HG02678 (cell line): ENCODE data around the gene HP1BP3.
"Not testable (repeated sequence)": the region's sequence is repeated elsewhere in the genome, so short reads cannot be mapped to it uniquely, and the experiment has no call there.

Source experiments
- ATAC-seq: cut with Tn5 transposase; IDR thresholded peaks from one replicate; pipeline ENCODE4 v1.9.1; 2021; ENCODE audit warnings: mild to moderate bottlenecking, moderate library complexity; ENCODE audit not compliant: unreplicated experiment

The HP1BP3 gene

DNA sequence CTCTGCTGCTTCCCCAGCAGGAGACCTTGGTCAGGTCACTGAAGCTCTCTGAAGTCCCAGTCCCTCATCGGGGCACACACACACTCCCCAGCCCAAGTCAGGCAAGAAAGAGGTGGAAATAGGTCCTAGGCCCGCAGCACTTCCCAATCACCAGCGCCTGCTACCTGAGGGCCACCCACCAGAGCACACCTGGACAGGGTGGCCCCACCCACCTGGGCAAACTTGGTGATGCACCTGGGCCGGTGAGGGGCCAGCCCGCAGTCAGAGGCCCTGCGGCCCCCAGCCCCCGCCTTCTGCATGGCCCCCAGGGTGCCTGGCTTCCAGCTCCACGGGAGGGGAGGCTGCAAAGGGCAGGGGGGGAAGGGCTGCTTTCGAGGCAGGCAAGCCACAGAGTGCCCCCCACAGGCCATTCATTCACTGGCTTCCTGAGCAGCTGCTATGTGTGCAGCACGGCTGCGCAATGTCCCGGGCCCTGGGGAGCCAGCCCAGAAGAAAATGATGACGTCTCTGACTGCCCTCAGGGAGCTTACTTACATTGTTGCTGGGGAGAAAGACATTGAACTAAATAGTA is 59.3 kb downstream of the HP1BP3 start:
- no peak for ATAC-seq

DNA sequence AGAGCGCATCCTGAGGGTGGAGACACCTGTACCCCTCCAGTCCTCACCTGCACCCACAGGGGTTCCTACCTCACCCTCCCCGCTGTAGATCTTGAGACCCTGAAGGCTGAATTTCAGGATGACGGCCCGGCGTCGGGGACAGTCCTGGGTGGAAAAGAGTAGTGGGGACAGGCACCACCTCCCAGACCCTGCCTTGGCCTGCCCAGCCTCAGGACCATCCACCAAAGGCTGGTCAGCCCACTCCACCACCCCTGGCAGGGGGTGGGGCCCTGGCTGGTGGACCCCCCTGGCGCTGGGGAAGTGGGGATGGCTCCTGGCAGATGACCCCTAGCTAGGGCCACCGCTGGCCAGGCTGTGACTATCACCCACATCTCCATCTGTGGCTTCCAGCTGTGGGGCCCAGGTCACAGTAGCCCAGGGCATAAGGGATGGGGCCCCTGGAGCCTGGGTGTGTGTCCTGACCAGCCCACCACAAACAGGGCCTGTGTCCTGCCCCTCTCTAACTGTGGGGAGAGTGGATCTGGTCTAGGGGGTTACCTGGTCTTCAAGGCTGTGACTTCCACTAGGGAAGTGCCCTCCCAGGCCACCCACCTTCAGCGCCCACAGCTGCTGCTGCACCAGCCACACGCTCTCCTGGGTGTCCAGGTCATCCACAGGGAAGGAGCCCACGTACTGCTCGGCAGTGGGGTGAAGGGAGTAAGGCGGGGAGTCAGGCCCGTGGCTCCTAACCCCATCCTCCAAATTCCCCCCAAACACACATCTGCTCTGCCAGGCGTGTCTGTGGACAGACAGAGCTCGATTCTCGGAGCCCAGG is 60.0 kb downstream of the HP1BP3 start:
- no peak for ATAC-seq

DNA sequence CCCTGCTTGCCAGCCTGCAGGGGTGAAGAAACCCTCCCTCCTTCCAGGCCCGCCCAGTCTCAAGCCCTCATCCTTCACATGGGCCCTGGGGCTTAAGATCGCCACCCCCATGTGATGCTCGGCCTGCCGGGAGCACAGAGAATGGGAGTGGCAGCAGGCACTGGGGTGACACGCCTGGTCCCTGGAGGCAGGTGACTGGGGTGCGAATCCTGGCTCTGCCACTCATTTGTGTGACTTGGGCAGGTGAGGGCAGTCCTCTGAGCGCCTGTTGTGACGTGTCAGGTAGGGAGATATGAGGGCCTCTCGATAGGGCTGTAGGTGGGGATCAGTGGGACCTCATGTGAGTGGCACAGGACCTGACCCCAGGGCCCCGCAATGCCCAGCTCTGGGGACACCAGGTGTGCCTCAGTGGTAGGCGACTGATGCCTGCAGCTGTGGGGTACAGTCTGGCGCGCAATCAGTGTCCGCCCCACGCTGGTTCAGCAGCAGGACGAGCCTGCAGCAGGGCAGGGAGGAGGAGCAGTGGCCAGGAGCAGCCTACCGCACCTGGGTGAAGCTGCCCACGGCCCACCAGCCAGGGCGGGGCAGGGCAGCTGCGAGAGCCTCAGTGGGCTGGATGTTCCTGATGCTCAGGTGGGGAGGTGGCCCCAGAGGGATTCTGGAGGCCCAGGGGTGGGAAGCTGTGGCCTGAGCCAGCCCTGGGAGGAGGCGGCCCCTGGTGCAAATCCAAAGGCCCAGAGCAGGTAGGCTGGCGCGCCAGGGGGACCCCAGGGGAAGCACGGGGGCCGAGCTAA is 60.8 kb downstream of the HP1BP3 start:
- no peak for ATAC-seq

DNA sequence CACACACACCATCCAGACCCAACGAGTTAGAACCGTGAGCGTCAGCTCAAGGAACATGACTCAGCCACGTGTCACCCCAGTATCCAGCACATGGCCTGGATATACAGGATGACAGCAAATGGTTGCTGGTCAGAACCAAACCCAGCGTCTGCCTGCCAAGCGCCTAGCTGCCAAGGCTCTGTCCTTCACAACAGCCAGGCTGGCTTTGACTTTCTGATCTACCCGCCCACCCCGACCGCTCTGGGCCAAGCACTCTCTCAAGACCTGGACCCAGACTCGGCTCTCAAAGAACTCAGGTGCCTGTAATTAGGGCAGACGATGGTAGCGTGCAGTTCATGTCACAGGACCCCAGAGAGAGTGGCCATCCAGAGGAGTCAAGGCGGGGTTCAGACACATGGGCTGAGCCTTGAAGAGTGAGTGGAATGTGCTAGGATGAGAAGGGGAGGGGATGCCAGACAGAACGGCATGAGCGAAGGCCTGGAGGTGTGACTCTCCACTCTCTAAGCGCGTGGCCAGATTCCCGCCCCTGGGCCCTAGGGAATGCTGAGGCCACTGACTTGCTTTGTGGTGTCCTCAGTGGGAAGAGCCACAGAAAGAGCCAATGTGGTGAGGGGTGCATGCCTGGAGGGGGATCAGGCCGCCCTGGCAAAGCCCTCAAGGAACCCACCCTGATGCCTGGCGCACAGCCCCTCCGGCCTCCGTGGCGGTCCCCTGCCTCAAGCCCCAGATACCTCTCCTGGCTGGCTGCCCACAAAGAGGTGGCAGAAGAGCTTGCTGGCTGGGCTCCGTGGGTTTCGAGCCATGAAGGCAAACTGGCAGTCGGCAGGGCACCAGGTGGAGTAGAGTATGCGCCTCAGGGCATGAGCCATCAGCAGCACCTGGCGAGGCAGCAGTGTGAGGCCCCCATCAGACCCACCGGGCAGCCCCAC is 61.7 kb downstream of the HP1BP3 start:
- no peak for ATAC-seq

DNA sequence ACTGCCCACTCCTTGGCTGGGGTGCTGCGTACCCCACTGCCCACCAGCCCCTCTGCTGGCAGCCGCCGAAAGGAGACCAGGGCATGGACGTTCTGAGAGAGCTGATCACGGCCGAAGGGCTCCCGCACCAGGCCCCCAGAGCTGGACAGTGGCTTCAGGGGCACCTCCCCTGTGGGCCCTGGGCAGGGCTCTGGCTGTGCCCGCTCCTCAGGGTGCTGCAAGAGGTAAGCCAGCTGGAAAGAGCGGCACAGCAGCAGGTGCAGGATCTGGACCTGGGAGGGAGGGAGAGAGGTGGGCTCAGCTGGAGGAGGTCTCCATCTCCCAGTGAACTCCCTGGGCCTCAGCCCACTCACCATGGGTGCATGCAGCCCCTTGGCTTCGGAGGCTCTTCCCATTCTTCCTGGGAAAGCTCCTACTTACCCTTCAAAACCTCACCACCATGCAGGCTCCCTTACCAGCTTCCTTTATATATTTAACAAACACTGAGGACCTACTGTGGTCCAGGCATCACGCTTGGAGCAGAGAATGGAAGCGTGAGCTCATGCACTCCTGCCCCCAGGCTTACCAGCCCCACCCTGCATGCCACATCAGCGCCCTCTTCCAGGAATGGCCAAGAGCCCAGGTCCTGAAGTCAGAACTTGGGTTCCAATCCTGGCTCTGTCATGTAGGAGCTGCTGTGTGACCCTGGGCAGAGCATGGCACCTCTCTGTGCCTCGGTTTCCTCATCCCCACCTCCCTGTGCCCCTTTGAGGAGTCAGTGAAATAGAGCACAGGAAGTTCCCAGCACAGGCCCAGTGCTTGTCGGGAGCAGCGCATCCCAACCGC is 62.5 kb downstream of the HP1BP3 start:
- no peak for ATAC-seq

DNA sequence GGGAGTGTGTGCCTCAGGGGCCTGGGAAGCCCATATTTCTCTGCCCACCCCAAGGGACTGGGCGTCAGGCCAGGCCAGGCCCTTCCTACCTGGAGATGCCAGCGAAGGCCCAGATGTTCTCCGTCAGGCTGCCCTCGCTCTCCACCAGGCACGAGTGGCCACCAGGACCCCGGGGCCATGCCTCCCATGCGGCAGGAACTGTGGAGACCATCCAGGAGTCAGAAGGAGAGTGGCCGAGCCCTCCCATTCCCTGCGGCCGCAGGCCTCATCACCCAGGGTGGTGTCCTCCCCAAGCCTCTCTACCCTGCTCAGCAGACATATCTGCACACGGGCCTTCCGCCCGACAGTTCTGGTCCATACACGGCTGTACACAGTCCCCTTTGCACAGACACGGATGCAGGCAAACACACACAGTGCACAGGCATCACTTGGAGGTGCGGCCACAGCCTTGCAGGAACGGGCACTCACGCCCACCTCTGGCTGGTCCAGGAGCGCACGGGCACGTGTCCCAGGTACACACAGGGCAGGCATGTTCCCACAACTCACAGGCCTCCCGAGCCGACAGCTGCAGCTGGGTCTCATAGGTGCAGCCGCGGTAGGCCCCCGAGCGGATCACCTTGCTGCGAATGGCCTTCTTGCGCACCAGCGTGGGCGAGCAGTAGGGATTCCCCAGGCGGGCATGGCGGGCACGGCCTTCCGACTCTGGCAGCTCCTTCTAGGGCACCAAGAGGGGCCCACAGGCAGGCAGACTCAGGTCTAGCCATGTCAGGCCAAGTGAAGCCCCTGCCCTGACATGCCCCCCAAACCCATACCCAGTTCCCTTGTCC is 63.4 kb downstream of the HP1BP3 start:
- no peak for ATAC-seq

DNA sequence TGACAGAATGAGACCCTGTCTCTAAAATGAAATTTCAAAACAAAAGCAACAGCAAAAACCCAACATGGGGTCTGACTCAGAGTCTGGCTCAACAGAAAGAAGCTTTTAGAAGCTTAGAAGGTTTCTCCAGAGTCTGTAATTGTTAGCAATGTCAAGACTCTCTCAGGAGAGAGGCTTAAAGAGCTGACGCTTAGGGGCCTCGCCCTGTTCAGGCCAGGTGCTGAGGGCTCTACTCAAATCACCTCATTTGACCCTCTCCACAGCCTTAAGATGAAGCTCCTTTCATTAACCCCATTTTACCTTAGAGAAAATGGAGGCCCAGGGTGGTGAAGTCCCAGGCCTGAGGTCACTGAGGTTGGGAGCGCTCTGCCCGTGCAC is 64.0 kb downstream of the HP1BP3 start:
- no peak for ATAC-seq

DNA sequence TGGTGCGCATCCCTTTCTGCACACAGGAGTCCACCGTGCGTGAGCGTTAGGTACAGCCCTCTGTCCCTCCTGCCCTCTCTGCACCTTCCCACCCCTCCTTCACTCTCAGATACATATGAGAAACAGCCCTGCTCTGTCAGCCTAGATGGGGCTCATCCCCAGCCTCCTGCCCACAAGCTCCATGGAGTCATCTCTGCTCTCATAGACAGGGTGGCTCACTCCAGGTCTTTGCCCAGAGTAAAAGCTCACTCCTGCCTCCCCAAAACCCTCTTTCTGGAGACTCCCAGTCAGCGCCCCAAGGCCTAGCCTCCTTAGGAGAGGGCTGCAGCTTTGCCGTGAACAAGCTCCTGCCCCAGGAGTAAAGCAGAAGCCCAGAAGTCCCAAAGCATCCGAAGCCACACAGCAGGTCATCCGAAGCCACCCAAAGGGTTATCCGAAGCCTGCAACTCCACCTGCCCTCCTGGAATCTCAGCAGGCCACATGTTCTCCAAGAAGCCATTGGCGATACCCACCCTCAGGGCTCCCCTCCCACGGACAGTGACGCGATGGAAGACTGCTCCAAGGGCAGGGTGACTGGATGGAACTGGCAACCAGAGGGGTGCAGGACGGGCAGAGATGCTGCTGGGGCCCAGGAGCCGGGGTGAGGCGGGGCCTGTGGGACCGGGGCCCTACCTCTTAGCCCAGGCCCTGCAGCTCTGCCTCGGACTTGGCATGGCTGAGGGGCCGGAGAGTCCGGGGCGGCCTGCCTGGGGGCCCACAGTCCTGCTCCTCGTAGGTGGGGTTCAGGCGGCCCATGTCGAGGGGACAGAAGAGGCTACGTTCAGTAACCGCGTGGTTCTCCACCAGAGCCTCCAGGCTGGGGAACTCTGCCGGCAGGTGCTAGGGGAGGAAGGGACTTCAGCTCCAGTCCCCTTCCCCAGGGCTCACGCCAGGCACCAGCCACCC is 65.7 kb downstream of the HP1BP3 start:
- no peak for ATAC-seq

DNA sequence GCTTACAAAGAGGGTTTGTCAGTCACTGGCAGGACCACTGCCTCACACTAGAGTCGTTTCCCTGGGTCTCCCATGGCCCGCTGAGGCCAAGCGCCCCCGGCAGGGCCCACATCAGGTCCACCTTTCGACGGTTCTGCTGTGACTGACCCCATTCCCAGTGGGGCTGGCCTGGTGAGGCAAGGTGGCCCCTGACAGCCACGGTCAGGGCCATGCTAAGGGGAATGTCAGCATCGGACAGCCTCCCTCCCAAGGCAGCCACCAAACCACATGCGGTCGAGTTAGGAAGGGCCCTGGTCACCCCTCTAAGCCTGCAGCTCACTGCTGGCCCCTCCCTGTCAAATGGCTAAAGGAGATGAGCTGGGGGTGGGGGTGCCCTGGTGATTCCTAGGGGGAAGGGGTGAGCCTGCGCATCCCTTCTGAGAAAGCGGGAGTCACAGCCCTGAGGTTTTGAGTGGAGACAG is 66.4 kb downstream of the HP1BP3 start:
- ATAC-seq = no peak

DNA sequence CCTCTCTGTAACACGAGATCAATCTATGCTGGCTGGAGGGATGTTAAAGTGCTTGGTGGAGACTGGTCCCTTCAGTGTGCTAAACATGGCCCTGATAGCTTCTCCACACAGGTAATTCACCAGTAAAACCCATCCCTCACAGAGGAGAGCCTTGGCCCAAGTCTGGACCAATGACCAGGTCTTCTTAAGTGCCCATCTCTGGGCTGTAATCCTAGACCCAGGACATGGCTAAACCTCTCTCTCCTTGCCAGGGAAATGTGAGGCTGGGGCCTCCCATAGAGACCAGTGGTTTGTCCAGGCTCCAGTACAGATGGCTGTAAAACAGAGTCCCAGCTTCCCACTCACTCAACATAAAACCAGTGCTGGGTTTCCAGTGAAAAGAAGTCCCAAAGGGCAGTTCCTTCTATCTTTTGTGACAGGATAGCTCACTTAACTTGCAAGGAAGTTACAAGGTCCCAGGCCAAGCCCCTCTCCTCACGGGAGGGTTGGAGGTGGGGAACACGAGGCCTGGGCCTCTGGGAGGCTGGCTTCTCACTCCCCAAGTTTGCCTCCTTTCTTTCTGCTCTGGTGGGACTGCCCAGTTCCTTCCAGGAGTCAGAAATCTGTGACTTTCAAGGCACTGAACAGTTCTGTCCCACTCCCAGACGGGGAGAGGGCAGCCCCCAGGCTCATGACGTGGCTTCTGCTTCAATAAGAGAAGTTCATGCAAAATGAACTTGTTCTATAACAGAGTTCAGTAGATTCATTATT is 67.1 kb downstream of the HP1BP3 start:
- ATAC-seq = no peak

DNA sequence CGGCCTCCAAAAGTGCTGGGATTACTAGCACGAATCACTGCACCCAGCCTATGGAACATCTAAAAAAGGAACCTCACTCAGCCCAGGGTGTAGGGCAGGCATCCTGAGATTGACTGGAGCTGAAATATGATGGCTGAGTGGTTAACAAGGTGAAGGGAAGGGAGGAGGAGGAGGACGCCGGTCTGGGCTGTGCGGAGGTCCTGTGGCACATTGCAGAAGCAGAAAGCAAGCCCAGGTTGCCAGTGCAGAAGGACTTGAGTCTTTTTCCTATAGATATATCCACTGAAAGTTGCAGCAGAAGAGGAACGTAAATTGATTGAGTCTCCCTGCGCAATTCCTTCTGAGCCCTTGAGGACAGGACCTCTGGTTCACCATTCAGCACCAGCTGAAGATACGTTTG is 67.8 kb downstream of the HP1BP3 start:
- no peak for ATAC-seq

DNA sequence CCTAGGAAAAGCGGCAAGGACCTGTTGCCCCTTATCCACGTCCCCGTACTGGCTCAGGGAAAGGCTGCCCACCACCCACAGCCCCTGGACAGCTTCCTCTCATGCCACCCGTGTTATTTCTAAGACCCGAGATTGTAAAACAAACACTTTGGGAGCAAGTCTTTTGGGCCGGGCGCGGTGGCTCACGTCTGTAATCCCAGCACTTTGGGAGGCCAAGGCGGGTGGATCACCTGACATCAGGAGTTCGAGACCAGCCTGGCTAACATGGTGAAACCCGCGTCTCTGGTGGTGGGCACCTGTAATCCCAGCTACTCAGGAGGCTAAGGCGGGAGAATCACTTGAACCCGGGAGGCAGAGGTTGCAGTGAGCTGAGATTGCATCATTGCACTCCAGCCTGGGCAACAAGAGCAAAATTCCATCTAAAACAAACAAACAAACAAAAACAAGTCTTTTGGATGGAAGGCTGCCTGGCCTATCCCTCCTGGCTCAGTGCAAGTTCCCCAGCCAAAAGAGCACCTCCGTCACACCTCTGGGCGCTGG is 68.7 kb downstream of the HP1BP3 start:
- not testable (repeated sequence) for ATAC-seq

DNA sequence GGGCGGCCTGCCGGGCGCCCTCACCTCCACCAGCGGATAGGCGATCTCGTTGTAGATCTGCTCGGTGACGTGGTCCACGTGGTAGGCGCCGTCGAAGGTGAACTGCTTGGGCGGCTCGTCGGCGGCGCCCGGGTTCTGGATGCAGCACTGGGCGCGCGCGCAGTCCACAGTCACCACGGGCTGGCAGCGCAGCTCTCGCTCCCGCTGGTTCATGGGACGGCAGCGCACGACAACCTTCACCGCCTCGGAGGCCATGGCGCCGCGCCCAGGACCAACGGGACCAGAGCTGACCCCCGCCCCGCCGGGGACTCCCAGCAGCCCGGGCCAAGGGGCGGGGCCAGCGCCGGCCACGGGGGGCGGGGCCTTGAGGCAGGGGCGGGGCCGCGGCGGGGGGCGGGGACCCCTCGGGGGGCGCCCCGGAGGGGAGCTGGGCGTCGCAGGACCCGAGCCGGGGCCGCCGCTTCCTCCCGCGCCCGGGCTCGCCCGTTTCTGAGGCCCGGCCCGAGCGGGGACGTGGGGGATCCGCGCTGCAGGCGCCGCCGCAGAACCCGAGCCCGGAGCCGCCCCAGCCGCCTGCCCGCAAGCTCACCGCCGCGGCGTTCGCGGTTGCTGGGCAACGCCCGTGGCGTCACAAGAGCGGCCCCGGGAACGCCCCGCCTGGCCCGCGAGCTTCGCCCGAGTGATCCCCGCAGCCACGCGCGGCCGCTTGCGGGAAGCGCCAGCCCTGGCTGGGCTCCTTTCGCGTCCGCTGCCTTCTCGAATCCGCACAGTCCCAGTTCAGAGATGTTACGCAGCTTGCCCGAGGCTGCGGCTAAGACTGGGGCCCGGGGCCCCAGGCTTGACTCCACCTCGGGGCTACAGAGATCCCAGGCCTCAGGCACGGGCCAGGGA is 69.4 kb downstream of the HP1BP3 start, which contains the start of gene KIF17:
TSS of gene KIF17 (minus strand) at position 556 of the 891 bp plus-strand sequence. CDS start at position 255, 301 bp downstream.
- no peak for ATAC-seq

DNA sequence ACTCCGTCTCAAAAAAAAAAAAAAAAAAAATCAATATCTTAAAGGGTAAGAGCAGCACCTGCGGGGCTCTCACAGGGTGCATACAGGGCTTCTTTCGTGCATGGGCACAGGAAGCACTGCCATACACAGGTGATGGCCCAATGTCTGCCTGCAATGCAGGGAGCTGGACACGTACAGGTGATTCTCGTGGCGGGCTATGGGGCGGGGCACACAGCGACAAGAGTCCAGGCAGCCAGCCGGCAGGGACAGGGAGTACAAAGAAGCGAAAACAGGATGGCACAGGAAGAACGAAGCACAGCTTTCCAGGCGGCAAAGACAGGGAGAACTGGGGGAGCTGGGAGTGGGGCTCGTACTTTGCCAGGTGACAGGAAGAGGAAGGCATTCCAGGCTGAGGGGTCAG is 70.9 kb downstream of the HP1BP3 start:
- no peak for ATAC-seq

DNA sequence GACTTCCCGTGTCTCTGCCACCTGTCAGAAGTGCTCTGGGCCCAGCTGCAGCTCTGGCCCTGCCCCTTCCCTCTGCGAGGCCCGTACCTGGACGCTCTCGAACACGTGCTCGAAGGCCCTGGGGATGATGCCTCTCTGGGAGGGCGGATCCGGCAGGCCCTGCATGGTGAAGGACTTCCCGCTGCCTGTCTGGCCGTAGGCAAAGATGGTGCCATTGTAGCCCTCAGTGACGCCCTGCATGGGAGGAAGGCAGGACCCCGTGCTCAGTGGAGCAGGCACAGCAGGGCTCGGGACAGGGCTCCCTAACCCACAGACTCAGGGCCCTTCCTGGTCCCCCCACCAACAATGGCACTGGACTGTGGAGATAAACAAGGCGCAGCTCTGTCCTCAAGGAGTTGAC is 71.7 kb downstream of the HP1BP3 start:
- ATAC-seq = no peak

DNA sequence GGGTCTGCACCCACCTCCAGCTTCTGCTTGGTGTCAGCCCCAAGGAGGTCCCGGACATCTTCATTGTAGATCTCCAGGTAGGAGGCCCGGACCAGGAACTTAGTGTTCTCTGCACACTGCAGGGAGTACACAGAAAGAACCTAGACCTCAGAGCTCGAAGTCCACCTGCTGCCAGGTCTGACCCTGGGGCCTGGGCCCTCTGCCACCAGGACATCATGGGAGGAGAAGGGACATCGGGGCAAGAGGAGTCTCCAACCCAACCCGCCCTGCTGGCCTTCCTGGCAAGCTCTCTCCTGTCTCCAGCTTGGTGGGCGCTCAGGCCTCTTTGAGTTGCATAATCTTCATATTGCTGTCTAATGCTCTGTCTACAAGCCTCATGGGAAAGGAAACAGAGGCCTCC is 73.7 kb downstream of the HP1BP3 start:
- no peak for ATAC-seq
